Heart right ventricle (tissue), 16 donors: ENCODE data around the gene PIP5K1B. TPM values are rescaled to one million over a fixed set of nuclear protein-coding genes. Genes with fewer than 3 reads are reported as not detected.

ENCODE experiments used
- ATAC-seq, 8 donors: fragments of 200-7000 bp; cut with Tn5 transposase; one replicate each; pipeline ENCODE4 v1.9.1; 2020; ENCODE audit warnings: mild to moderate bottlenecking in 8 of 8, moderate library complexity in 8 of 8, moderate number of reproducible peaks in 1 of 8
- DNase-seq, 2 donors: peaks; one replicate each; pipeline ENCODE4 v3.0.0-alpha.2; 2020
- H3K27ac ChIP-seq, 10 donors: fragments of 200-600 bp; sonication (generic) in 2 of 10; one replicate each; pipeline versions ENCODE4 v1.5.0 to v1.8.0; 2020 to 2022; ENCODE audit warnings: mild to moderate bottlenecking in 3 of 10
- H3K27me3 ChIP-seq, 7 donors: fragments of 200-600 bp; one replicate each; pipeline ENCODE4 v1.8.0; 2021 to 2022; ENCODE audit warnings: mild to moderate bottlenecking in 2 of 7
- H3K36me3 ChIP-seq, 9 donors: fragments of 200-600 bp; sonication (generic) in 1 of 9; one replicate each; pipeline versions ENCODE4 v1.5.0 to v1.8.0; 2020 to 2022; ENCODE audit warnings: mild to moderate bottlenecking in 2 of 9
- H3K4me1 ChIP-seq, 9 donors: fragments of 200-600 bp; sonication (generic) in 1 of 9; one replicate each; pipeline versions ENCODE4 v1.5.0 to v1.8.0; 2020 to 2022; ENCODE audit warnings: mild to moderate bottlenecking in 4 of 9
- H3K4me3 ChIP-seq, 10 donors: fragments of 200-600 bp; sonication (generic) in 2 of 10; one replicate each; pipeline versions ENCODE4 v1.5.0 to v1.8.0; 2020 to 2022; ENCODE audit warnings: mild to moderate bottlenecking in 7 of 10, moderate library complexity in 2 of 10
- H3K9me3 ChIP-seq, 11 donors: fragments of 200-600 bp in 10 of 11; sonication (generic) in 2 of 11; one replicate each; pipeline versions ENCODE4 v1.5.0 to v1.8.0; 2013 to 2022; ENCODE audit warnings: mild to moderate bottlenecking in 2 of 11, control low read depth in 1 of 11, moderate library complexity in 1 of 11
- CTCF ChIP-seq, 9 donors: fragments of 200-600 bp; sonication (generic) in 2 of 9; IDR thresholded peaks; one replicate each; pipeline versions ENCODE4 v1.5.0 to v1.8.0; 2021 to 2022; ENCODE audit warnings: antibody characterized with exemption in 9 of 9, mild to moderate bottlenecking in 5 of 9, moderate library complexity in 1 of 9
- WGBS, 2 donors: extraction: QIAGEN DNeasy Blood & Tissue Kit; methylation state at CpG; one replicate each; pipeline ENCODE4 v1.1.7; 2013; ENCODE audit warnings: inconsistent platforms in 1 of 2; 5-methylcytosine and 5-hydroxymethylcytosine counted together
- intact Hi-C, 10 donors: fragments of 100-400 bp; cut with DNase I; formaldehyde crosslinking; loops; one replicate each; pipeline versions ENCODE4 v1.11.1 to v1.14.2; 2022
- polyA plus RNA-seq, 2 donors: library from polyadenylated mRNA; stranded (reverse); fragments of 200-250 nt; gene quantifications; one replicate each; pipeline ENCODE4 v1.2.3, GENCODE V29; 2013
- total RNA-seq, 10 donors: library from RNA; stranded (reverse); fragmentation: NEBNext Ultra II Directional in 3 of 10; extraction: Animal tissue kit (Norgen Biotek cat#: 25700) in 3 of 10; gene quantifications; one replicate each; pipeline versions ENCODE4 v1.2.1 to v1.2.4, GENCODE V29; 2021 to 2023
- donor health status: Arrhythmogenic right ventricular cardiomyopathy.
- donor health status: ischemic (EF 13 %, LVEDD 7.1; RV severe dilation, severe dysfunction).
- donor health status: healthy with polysubstance abuse.
- donor health status: DM: no; HTN: yes; CAD: no.
- donor health status: DM: no; HTN: no; CAD: no.
- donor health status: ischemic (EF 25% LVEDD 6.9; RV normal size, moderate dysfunction).
- donor health status: ischemic (EF 25% LVEDD 5.7; RV mildly dilated, moderate dysfunction).
- donor health status: healthy.
- donor health status: DM: yes; HTN: yes; CAD: no.
- donor health status: Ischemic cardiomyopathy.
- donor health status: ischemic (EF 35%, LVEDD 5.7; RV mildly dilated, moderate dysfunction).
- donor health status: nonischemic (EF 11% LVEDD 7.7; RV severe dilation, severe dysfunction).
- donor health status: DM: yes; HTN: yes; CAD: no.
- donor health status: PGD.
- donor health status: ischemic (EF 29% LVEDD 5.4; RV normal size, mild dysfunction).
- donor health status: nonischemic (EF 23%, LVEDD 6.1; RV moderate dilation, normal function).

The PIP5K1B gene
- total and polyA plus RNA-seq, 12 donors: 5.6 to 90.8 (median 48.1) TPM

GRCh38 chr9:68963416-68963815 is 258.4 kb downstream of the PIP5K1B start:
- ATAC-seq: no peak
- intact Hi-C loops: loop anchor here in 1 of 10 donors (10.0 kb wide), 1 partner anchor 79 kb away; no protein-coding TSS in a partner anchor

GRCh38 chr9:68964102-68964541 is 259.1 kb downstream of the PIP5K1B start:
- 64% methylated on average over 3 of the region's 3 CpGs for WGBS, 2 donors

More at GRCh38 chr9:68963416-68963815, 258.4 kb downstream of the PIP5K1B start:
- Histone ChIP-seq H3K4me1 (peaks cover 0 to 44% (median 11%) of the 10 kb centered on the region in 9 donors), H3K9me3 (no peaks in the 10 kb centered on the region), H3K27ac (no peak overlapping the region), H3K36me3 (no peaks in the 10 kb centered on the region), H3K27me3 (no peaks in the 10 kb centered on the region), H3K4me3 (no peak overlapping the region)
- TF ChIP-seq CTCF (IDR thresholded peaks at IDR 0.05): no peak
- 37 to 62% methylated on average over 3 of the region's 3 CpGs for WGBS, 2 donors
- DNase-seq: no peak

DNA sequence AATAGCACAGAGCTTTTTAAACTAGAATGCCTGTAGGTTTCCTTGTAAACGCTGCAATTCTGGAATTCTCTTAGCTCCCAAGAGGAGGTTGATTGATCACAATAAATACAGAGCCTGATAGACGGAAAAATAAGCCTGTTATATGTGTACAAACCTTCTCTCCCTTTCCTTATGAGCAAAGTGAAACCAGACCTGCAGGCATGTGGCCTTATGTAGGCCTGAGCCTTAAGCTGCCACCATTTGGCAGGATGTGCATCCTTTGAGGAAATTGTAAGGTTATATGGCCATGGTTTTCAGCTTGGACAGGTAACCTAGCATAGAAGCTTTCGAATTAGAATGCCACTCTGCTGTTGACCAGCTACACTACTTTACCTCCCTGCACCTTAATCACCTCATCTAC is 259.7 kb downstream of the PIP5K1B start:
- Histone ChIP-seq H3K36me3 (no peaks in the 10 kb centered on the region), H3K4me3 (no peak overlapping the region), H3K4me1 (peaks cover 0 to 48% (median 11%) of the 10 kb centered on the region in 9 donors), H3K27me3 (no peaks in the 10 kb centered on the region), H3K27ac (peak overlapping the region in 1 of 10 donors; percentile 23), H3K9me3 (no peaks in the 10 kb centered on the region)
- DNase-seq (no peak), ATAC-seq (no peak)
- WGBS, 2 donors: 77 to 84% methylated on average over 3 of the region's 3 CpGs
- intact Hi-C loops: loop anchor here in 1 of 10 donors (10.0 kb wide), 1 partner anchor 80 kb away; no protein-coding TSS in a partner anchor
- TF ChIP-seq CTCF (IDR thresholded peaks at IDR 0.05): no peak

More at GRCh38 chr9:68964102-68964541, 259.1 kb downstream of the PIP5K1B start:
- H3K9me3 ChIP-seq: no peaks in the 10 kb centered on the region
- no peaks in the 10 kb centered on the region for H3K27me3 ChIP-seq
- no peak overlapping the region for H3K4me3 ChIP-seq
- H3K36me3 ChIP-seq: no peaks in the 10 kb centered on the region
- H3K27ac ChIP-seq: peak overlapping the region in 3 of 10 donors; percentile 3 to 23 (median 19)
- TF ChIP-seq CTCF (IDR thresholded peaks at IDR 0.05): no peak
- ATAC-seq (peak in 1 of 8 donors; percentile 24), DNase-seq (no peak)
- peaks cover 0 to 44% (median 11%) of the 10 kb centered on the region in 9 donors for H3K4me1 ChIP-seq
- intact Hi-C loops: loop anchor here in 1 of 10 donors (10.0 kb wide), 1 partner anchor 79 kb away; no protein-coding TSS in a partner anchor

- WGBS, 2 donors: 81 to 88% methylated on average over 1 of the region's 1 CpG
- Histone ChIP-seq H3K36me3 (peaks cover 0 to 11% (median 0%) of the 10 kb centered on the region in 9 donors), H3K27ac (peak overlapping the region in 3 of 10 donors; percentile 0 to 8 (median 3)), H3K9me3 (no peaks in the 10 kb centered on the region), H3K4me1 (peaks cover 0 to 64% (median 12%) of the 10 kb centered on the region in 9 donors), H3K4me3 (no peak overlapping the region), H3K27me3 (no peaks in the 10 kb centered on the region)
- ATAC-seq: no peak
- DNase-seq: no peak
- intact Hi-C loops: loop anchor here in 1 of 10 donors (10.0 kb wide), 1 partner anchor 82 kb away; no protein-coding TSS in a partner anchor
- TF ChIP-seq CTCF (IDR thresholded peaks at IDR 0.05): no peak
Measured at GRCh38 chr9:68966496-68966944, 261.5 kb downstream of the PIP5K1B start.
